Heart left ventricle (tissue), 16 donors: ENCODE measurements around the gene SSPN. TPM values are rescaled to one million over a fixed set of nuclear protein-coding genes. Genes with fewer than 3 reads are reported as not detected.

Experiments used
- ATAC-seq, 4 donors: fragments of 200-7000 bp; cut with Tn5 transposase; one replicate each; pipeline ENCODE4 v1.9.1; 2020 to 2022; ENCODE audit warnings: moderate library complexity in 4 of 4, mild to moderate bottlenecking in 3 of 4, moderate number of reproducible peaks in 1 of 4
- DNase-seq, 5 donors: peaks; one replicate each; pipeline ENCODE4 v3.0.0-alpha.2; 2020
- H3K27ac ChIP-seq, 12 donors: fragments of 200-600 bp; sonication (generic) in 4 of 12; one replicate each; pipeline versions ENCODE4 v1.5.0 to v1.8.0; 2016 to 2022; ENCODE audit warnings: mild to moderate bottlenecking in 2 of 12
- H3K27me3 ChIP-seq, 9 donors: fragments of 200-600 bp; sonication (generic) in 2 of 9; one replicate each; pipeline versions ENCODE4 v1.5.1 to v1.8.0; 2016 to 2022; ENCODE audit warnings: mild to moderate bottlenecking in 3 of 9
- H3K36me3 ChIP-seq, 9 donors: fragments of 200-600 bp; sonication (generic) in 2 of 9; one replicate each; pipeline versions ENCODE4 v1.5.0 to v1.8.0; 2018 to 2022; ENCODE audit warnings: mild to moderate bottlenecking in 2 of 9
- H3K4me1 ChIP-seq, 12 donors: fragments of 200-600 bp; sonication (generic) in 4 of 12; one replicate each; pipeline versions ENCODE4 v1.5.0 to v1.8.0; 2016 to 2022; ENCODE audit warnings: mild to moderate bottlenecking in 3 of 12
- H3K4me3 ChIP-seq, 12 donors: fragments of 200-600 bp; sonication (generic) in 4 of 12; one replicate each; pipeline versions ENCODE4 v1.5.0 to v1.8.0; 2017 to 2022; ENCODE audit warnings: mild to moderate bottlenecking in 9 of 12, moderate library complexity in 4 of 12
- H3K9me3 ChIP-seq, 12 donors: fragments of 200-600 bp; sonication (generic) in 4 of 12; one replicate each; pipeline versions ENCODE4 v1.5.0 to v1.8.0; 2016 to 2022; ENCODE audit warnings: mild to moderate bottlenecking in 1 of 12
- POLR2A ChIP-seq, 2 donors: fragments of 450-650 bp; IDR thresholded peaks; one replicate each; pipeline ENCODE4 v1.6.1; 2017; ENCODE audit warnings: antibody characterized with exemption in 2 of 2, mild to moderate bottlenecking in 2 of 2, moderate library complexity in 2 of 2
- whole genome bisulfite sequencing, 4 donors: extraction: QIAGEN DNeasy Blood & Tissue Kit in 2 of 4; methylation state at CpG; one replicate each; pipeline versions ENCODE4 v1.1.5 to v1.1.7; 2013 to 2018; 5-methylcytosine and 5-hydroxymethylcytosine counted together
- intact Hi-C, 10 donors: fragments of 100-400 bp; cut with DNase I; formaldehyde crosslinking; loops; one replicate each; pipeline versions ENCODE4 v1.11.1 to v1.14.2; 2022
- polyA plus RNA-seq, 2 donors: library from polyadenylated mRNA; stranded (reverse); fragments of 200-250 nt; gene quantifications; one replicate each; pipeline ENCODE4 v1.2.3, GENCODE V29; 2013
- total RNA-seq, 9 donors: library from RNA; depleted of rRNA in 2 of 9; stranded (reverse); fragments of >200 nt in 2 of 9; fragmentation: NEBNext Ultra II Directional in 3 of 9; extraction: Animal tissue kit (Norgen Biotek cat#: 25700) in 3 of 9; gene quantifications; one replicate each; pipeline versions ENCODE4 v1.1.0 to v1.2.4, GENCODE V29; 2016 to 2023
- TF ChIP-seq, protein P1 (sequence below), 12 donors: fragments of 200-600 bp; sonication (generic) in 4 of 12; IDR thresholded peaks; one replicate each; pipeline versions ENCODE4 v1.5.0 to v1.8.0; 2018 to 2022; ENCODE audit warnings: antibody characterized with exemption in 12 of 12, mild to moderate bottlenecking in 5 of 12
- donor health status: ischemic (EF 13 %, LVEDD 7.1; RV severe dilation, severe dysfunction).
- donor health status: healthy with polysubstance abuse.
- donor health status: DM: no; HTN: yes; CAD: no.
- donor health status: DM: no; HTN: no; CAD: no.
- donor health status: ischemic (EF 25% LVEDD 6.9; RV normal size, moderate dysfunction).
- donor health status: ischemic (EF 25% LVEDD 5.7; RV mildly dilated, moderate dysfunction).
- donor health status: healthy.
- donor health status: DM: yes; HTN: yes; CAD: no.
- donor health status: ischemic (EF 35%, LVEDD 5.7; RV mildly dilated, moderate dysfunction).
- donor health status: nonischemic (EF 11% LVEDD 7.7; RV severe dilation, severe dysfunction).
- donor health status: DM: yes; HTN: yes; CAD: no.
- donor health status: PGD.
- donor health status: ischemic (EF 29% LVEDD 5.4; RV normal size, mild dysfunction).
- donor health status: nonischemic (EF 23%, LVEDD 6.1; RV moderate dilation, normal function).

SSPN gene
- total and polyA plus RNA-seq, 11 donors = 7.5 to 109 (median 56.1) TPM

- no peak overlapping the region for H3K27ac ChIP-seq
- intact Hi-C loops = no loop called here
- H3K27me3 ChIP-seq = peaks cover 0 to 27% (median 0%) of the 10 kb centered on the region in 9 donors
- no peak for TF ChIP-seq POLR2A (IDR thresholded peaks at IDR 0.05)
- TF ChIP-seq, protein P1, sequence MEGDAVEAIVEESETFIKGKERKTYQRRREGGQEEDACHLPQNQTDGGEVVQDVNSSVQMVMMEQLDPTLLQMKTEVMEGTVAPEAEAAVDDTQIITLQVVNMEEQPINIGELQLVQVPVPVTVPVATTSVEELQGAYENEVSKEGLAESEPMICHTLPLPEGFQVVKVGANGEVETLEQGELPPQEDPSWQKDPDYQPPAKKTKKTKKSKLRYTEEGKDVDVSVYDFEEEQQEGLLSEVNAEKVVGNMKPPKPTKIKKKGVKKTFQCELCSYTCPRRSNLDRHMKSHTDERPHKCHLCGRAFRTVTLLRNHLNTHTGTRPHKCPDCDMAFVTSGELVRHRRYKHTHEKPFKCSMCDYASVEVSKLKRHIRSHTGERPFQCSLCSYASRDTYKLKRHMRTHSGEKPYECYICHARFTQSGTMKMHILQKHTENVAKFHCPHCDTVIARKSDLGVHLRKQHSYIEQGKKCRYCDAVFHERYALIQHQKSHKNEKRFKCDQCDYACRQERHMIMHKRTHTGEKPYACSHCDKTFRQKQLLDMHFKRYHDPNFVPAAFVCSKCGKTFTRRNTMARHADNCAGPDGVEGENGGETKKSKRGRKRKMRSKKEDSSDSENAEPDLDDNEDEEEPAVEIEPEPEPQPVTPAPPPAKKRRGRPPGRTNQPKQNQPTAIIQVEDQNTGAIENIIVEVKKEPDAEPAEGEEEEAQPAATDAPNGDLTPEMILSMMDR (IDR thresholded peaks at IDR 0.05) = no peak
- DNase-seq (no peak), ATAC-seq (no peak)
- 77 to 81% (median 80%) methylated on average over 5 of the region's 5 CpGs for WGBS, 4 donors
- H3K4me1 ChIP-seq = peaks cover 0 to 16% (median 4%) of the 10 kb centered on the region in 12 donors
- no peaks in the 10 kb centered on the region for H3K36me3 ChIP-seq
- H3K9me3 ChIP-seq = no peaks in the 10 kb centered on the region
- H3K4me3 ChIP-seq = no peak overlapping the region
These were observed 29.3 kb downstream of the SSPN start for GRCh38 chr12:26224657-26225056.

GRCh38 chr12:26226122-26226521 lies 30.7 kb downstream of the SSPN start:
- Histone ChIP-seq H3K36me3 (peaks cover 0 to 7% (median 0%) of the 10 kb centered on the region in 9 donors), H3K27me3 (peaks cover 0 to 27% (median 0%) of the 10 kb centered on the region in 9 donors), H3K9me3 (no peaks in the 10 kb centered on the region), H3K4me1 (peaks cover 0 to 14% (median 4%) of the 10 kb centered on the region in 12 donors), H3K4me3 (peak overlapping the region in 10 of 12 donors; percentile 32 to 65 (median 55)), H3K27ac (peak overlapping the region in 6 of 12 donors; percentile 22 to 75 (median 40))
- ATAC-seq = peak in 1 of 4 donors; percentile 15
- TF ChIP-seq, protein P1 (IDR thresholded peaks at IDR 0.05) = no peak
- DNase-seq = no peak
- WGBS, 4 donors = 56 to 66% (median 61%) methylated on average over 10 of the region's 10 CpGs
- intact Hi-C loops = no loop called here

DNA sequence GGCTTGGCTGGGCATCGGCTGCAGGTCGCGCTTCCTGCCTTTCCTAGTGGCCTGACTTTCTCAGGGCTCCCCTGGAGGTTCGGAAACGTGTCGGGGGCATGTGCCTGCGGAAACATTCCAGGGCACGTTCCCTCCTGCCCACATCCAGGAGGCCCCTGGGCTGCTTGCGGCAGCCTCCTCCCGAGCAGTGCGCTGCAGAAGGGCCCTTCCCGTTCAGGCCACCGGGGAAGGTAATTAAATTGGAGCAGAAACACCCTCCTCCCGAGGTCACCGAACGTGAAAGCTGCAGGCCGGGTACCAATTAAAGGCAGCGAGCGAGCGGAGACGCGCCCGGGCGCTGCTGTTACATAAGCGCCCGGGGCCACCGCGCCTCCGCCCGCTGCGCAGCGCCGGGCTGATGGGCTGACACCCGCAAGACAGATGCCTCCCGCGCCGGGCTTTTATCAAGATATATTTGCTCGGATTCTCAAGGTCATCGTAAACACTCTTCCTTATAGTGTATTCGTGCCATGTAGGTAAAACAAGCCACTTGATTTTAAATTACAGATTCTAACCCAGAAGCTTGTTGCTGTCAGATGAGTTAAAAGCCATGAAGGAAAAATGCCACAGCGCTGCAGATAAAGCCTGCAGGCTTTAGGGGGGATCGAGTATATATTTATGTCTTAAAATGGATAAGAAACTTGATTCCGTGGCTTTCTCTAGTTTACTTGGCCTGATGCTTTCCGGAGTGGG lies 31.4 kb downstream of the SSPN start:
- H3K27ac ChIP-seq = peak overlapping the region in 8 of 12 donors; percentile 11 to 75 (median 35)
- DNase-seq (peak in 4 of 5 donors; percentile 39 to 65 (median 45)), ATAC-seq (peak; percentile 36 to 87 (median 78))
- WGBS, 4 donors = 8 to 13% (median 10%) methylated on average over 28 to 44 of the region's 44 CpGs
- H3K27me3 ChIP-seq = peaks cover 0 to 27% (median 0%) of the 10 kb centered on the region in 9 donors
- intact Hi-C loops = no loop called here
- peaks cover 0 to 7% (median 0%) of the 10 kb centered on the region in 9 donors for H3K36me3 ChIP-seq
- TF ChIP-seq, protein P1 (IDR thresholded peaks at IDR 0.05) = no peak
- TF ChIP-seq POLR2A (IDR thresholded peaks at IDR 0.05) = no peak
- H3K9me3 ChIP-seq = no peaks in the 10 kb centered on the region
- H3K4me3 ChIP-seq = peak overlapping the region in 11 of 12 donors; percentile 16 to 65 (median 55)
- H3K4me1 ChIP-seq = peaks cover 0 to 14% (median 4%) of the 10 kb centered on the region in 12 donors

DNA sequence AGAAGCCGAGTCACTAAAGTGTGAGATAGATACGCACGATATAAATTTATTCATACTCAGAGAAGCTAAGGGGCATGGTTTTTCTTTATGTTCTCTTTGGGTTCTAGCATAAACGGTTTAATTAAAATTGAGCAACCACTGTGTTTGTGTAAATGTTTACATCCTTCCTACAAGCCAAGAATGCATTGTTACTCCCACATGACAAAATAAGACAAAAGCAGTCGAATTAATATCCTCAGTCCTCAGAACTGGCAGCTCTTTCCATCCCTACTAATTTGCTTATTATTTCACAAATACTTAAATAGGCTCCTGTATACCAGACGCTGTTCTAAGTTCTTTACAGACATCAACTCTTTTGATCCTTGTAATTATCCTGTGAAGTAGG lies 32.0 kb downstream of the SSPN start:
- DNase-seq (no peak), ATAC-seq (no peak)
- H3K4me3 ChIP-seq = peak overlapping the region in 9 of 12 donors; percentile 32 to 65 (median 55)
- peaks cover 0 to 27% (median 0%) of the 10 kb centered on the region in 9 donors for H3K27me3 ChIP-seq
- H3K9me3 ChIP-seq = no peaks in the 10 kb centered on the region
- peaks cover 0 to 7% (median 0%) of the 10 kb centered on the region in 9 donors for H3K36me3 ChIP-seq
- WGBS, 4 donors = 76 to 82% (median 79%) methylated on average over 6 of the region's 6 CpGs
- peaks cover 0 to 14% (median 4%) of the 10 kb centered on the region in 12 donors for H3K4me1 ChIP-seq
- TF ChIP-seq, protein P1 (IDR thresholded peaks at IDR 0.05) = no peak
- no peak for TF ChIP-seq POLR2A (IDR thresholded peaks at IDR 0.05)
- intact Hi-C loops = no loop called here
- H3K27ac ChIP-seq = peak overlapping the region in 4 of 12 donors; percentile 35 to 75 (median 40)
